Stimulated activated naive CD8-positive, alpha-beta T cell treated with anti-CD3 and anti-CD28 coated beads, Interleukin-15, amount 100 ng/mL, for 72 hours (primary cell): ENCODE measurements around the gene LYPD6B.
"Not testable (repeated sequence)": the region's sequence is repeated elsewhere in the genome, so short reads cannot be mapped to it uniquely, and the experiment has no call there.

Experiments used
- ATAC-seq: fragments of 150-1000 bp; cut with Tn5 transposase; 2 replicates; pipeline ENCODE4 v1.10.0; 2021; ENCODE audit warnings: mild to moderate bottlenecking, moderate library complexity
- DNase-seq, 2 donors: peaks; one replicate each; pipeline ENCODE4 v3.0.0; 2021 to 2022
- H3K27ac Mint-ChIP-seq, 2 donors: one replicate each; pipeline ENCODE4 v1.8.0; 2022; ENCODE audit warnings: mild to moderate bottlenecking in 2 of 2, mixed read lengths in 2 of 2, moderate library complexity in 2 of 2
- H3K27me3 Mint-ChIP-seq: one replicate; pipeline ENCODE4 v1.8.0; 2022; ENCODE audit warnings: mixed read lengths
- H3K4me1 Mint-ChIP-seq: one replicate; pipeline ENCODE4 v1.8.0; 2022; ENCODE audit warnings: mild to moderate bottlenecking, mixed read lengths
- H3K4me3 Mint-ChIP-seq, 2 donors: one replicate each; pipeline ENCODE4 v1.8.0; 2022; ENCODE audit warnings: mild to moderate bottlenecking in 2 of 2, mixed read lengths in 2 of 2, moderate library complexity in 1 of 2
- H3K9me3 Mint-ChIP-seq, 2 donors: one replicate each; pipeline ENCODE4 v1.8.0; 2022; ENCODE audit warnings: mixed read lengths in 2 of 2

Gene LYPD6B

DNA sequence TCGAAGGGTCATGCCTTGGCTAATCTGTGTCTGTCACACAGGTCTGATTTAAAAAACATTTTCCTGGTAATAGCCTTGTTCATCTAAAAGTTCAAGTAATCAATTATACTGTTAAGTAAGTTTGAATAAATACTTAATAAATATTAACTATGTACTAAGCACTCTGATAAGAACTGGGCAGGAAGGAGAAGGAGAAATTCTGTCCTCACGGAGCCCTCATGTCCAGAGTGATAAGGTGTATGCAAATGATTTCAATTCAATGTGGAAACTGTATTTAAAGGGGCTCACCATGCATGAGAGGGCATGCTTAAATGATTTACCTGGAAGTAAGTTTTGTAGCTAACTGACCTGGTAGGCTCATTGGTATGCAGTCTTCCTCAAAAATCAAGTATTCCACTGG, 197.9 kb downstream of the LYPD6B start:
- H3K27me3 Mint-ChIP-seq = peaks cover 15% of the 10 kb centered on the region
- DNase-seq = no peak
- ATAC-seq = no peak
- no peak overlapping the region for H3K27ac Mint-ChIP-seq
- H3K9me3 Mint-ChIP-seq = peaks cover 11% of the 10 kb centered on the region in 2 donors
- no peak overlapping the region for H3K4me3 Mint-ChIP-seq
- H3K4me1 Mint-ChIP-seq = no peaks in the 10 kb centered on the region

DNA sequence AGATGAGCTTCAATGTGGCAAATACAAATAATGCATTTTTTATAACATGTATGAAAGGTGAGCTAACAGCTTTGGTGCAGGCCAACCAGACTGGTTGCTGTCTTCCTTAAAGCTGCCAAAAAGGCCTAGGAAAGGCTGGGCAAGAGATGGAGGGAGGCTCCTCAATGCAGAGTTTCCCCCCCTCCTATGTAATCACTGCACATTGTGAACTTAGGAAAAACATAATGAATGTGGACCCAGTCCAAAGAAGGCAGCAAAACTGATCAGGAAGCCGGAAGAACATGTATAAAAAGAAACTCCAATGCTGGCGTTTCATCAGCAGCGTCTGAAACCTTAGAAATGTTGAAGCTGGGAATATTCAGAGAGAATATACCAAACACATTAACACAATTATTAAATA, 207.7 kb downstream of the LYPD6B start:
- DNase-seq (no peak), ATAC-seq (no peak)
- Mint-ChIP-seq H3K4me1 (no peaks in the 10 kb centered on the region), H3K4me3 (no peak overlapping the region), H3K27me3 (no peaks in the 10 kb centered on the region), H3K9me3 (no peaks in the 10 kb centered on the region), H3K27ac (no peak overlapping the region)

DNA sequence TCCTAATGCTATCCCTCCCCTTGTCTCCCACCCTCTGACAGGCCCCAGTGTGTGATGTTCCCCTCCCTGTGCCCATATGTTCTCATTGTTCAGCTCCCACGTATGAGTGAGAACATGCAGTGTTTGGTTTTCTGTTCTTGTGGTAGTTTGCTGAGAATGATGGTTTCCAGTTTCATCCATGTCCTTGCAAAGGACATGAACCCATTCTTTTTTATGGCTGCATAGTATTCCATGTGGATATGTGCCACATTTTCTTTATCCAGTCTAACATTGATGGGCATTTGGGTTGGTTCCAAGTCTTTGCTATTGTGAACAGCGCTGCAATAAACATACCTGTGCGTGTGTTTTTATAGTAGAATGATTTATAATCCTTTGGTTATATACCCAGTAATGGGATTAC, 212.9 kb downstream of the LYPD6B start:
- not testable (repeated sequence) for H3K4me1 Mint-ChIP-seq, ATAC-seq, DNase-seq, H3K4me3 Mint-ChIP-seq, H3K27ac Mint-ChIP-seq
- peaks cover 21 to 26% of the 10 kb centered on the region in 2 donors for H3K9me3 Mint-ChIP-seq
- peaks cover 18% of the 10 kb centered on the region for H3K27me3 Mint-ChIP-seq

DNA sequence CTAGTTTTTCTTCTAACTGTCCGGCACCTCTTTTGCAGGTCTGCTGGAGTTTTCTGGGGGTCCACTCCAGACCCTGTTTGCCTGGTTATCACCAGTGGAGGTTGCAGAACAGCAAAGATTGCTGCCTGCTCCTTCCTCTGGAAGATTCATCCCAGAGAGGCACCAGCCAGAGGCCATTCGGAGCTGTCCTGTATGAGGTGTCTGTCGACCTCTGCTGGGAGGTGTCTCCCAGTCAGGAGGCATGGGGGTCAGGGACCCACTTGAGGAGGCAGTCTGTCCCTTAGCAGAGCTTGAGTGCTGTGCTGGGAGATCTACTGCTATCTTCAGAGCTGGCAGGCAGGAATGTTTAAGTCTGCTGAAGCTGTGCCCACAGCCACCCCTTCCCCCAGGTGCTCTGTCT, 218.4 kb downstream of the LYPD6B start:
- Mint-ChIP-seq H3K9me3 (peaks cover 21 to 39% of the 10 kb centered on the region in 2 donors), H3K27me3 (peaks cover 43% of the 10 kb centered on the region)
- DNase-seq, H3K27ac Mint-ChIP-seq, H3K4me1 Mint-ChIP-seq, H3K4me3 Mint-ChIP-seq, ATAC-seq: not testable (repeated sequence)

DNA sequence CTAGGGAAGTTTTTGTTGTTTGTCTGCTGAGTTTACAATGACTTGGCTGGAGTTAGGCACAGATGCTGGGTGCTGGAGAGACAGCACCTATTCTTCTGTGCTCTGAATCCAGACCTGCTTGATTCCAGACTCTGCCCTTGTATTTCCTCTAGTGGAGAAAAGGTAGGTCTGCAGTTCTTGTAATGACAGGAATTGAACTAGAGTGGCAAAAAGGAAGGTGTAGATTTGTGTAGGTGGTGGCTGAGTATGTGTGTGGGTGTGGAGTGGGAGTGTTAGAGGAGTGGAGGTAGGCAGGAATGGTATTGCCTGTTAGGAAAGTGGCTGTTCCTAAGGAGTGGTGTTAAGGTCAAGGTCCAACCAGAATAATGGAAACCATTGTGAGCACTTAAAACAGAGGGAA, 220.0 kb downstream of the LYPD6B start:
- peaks cover 21 to 39% of the 10 kb centered on the region in 2 donors for H3K9me3 Mint-ChIP-seq
- ATAC-seq = no peak
- no peaks in the 10 kb centered on the region for H3K4me1 Mint-ChIP-seq
- H3K27me3 Mint-ChIP-seq = peaks cover 51% of the 10 kb centered on the region
- no peak for DNase-seq
- H3K4me3 Mint-ChIP-seq = no peak overlapping the region
- no peak overlapping the region for H3K27ac Mint-ChIP-seq

DNA sequence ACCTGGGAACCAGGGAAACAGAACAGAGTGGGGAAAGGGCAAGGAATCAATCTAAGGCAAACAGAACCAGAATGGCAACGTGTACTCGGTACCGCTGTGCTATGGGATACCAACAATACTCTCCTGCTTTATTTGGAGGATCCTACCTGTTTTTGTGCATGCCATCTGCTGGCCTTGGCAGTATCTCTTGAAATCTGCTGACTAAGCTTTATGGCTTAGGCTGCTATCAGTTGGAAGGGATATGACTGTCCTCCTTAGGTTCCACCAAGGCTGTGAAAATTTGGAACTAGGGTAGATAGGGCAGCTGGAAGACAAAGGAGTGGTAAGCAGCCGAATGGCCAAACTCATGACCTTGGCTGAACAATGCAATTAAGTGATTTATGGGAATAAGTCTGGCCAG, 220.6 kb downstream of the LYPD6B start:
- Mint-ChIP-seq H3K4me1 (no peaks in the 10 kb centered on the region), H3K27me3 (peaks cover 51% of the 10 kb centered on the region), H3K4me3 (no peak overlapping the region), H3K9me3 (peaks cover 17 to 34% of the 10 kb centered on the region in 2 donors), H3K27ac (no peak overlapping the region)
- no peak for DNase-seq
- no peak for ATAC-seq

DNA sequence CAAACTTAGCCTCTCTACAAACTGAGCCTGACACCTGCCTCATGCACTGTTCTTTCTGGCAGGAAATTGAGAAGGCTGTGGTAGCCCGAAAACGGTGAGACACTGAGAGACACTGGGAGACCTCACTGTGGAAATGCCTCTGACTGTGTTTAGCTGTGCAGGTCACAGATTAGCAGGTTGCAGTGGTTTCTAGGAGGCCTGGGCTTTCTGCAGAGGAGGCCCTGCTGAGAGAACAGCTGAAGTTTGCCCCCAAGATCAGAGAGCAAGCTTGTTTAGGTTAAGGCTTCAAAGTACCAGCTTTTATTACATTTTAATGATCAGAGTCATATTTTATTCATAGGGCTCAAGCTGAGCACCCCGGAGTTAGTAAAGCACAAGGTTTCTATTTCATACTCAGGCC, 223.2 kb downstream of the LYPD6B start:
- DNase-seq (no peak), ATAC-seq (no peak)
- H3K27me3 Mint-ChIP-seq = peaks cover 30% of the 10 kb centered on the region
- peaks cover 0 to 10% of the 10 kb centered on the region in 2 donors for H3K9me3 Mint-ChIP-seq
- H3K4me1 Mint-ChIP-seq = no peaks in the 10 kb centered on the region
- no peak overlapping the region for H3K27ac Mint-ChIP-seq
- H3K4me3 Mint-ChIP-seq = no peak overlapping the region
